ENCODE results near the gene RNFT1.

DNA sequence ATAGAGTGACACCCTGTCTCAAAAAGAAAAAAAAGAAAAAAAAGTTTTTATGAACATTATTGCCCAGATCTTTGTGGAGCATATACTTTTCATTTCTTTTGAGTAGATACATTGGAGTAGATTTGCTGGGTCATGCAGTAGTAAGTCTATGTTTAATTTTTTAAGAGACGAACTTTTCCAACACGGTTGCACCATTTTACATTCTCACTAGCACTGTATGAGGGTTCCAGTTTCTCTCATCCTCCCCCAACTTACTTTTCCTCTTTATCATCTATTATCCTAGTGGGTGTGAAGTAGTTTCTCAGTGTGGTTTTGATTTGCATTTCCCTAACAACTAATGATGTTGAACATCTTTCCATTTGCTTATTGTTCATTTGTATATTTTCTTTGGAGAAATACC lies 61.1 kb downstream of the RNFT1 start:
- no peak for TF ChIP-seq EZH2 (IDR thresholded peaks at IDR 0.05; ENCODE audit: insufficient read depth, low read length)
- TF ChIP-seq, protein P1, sequence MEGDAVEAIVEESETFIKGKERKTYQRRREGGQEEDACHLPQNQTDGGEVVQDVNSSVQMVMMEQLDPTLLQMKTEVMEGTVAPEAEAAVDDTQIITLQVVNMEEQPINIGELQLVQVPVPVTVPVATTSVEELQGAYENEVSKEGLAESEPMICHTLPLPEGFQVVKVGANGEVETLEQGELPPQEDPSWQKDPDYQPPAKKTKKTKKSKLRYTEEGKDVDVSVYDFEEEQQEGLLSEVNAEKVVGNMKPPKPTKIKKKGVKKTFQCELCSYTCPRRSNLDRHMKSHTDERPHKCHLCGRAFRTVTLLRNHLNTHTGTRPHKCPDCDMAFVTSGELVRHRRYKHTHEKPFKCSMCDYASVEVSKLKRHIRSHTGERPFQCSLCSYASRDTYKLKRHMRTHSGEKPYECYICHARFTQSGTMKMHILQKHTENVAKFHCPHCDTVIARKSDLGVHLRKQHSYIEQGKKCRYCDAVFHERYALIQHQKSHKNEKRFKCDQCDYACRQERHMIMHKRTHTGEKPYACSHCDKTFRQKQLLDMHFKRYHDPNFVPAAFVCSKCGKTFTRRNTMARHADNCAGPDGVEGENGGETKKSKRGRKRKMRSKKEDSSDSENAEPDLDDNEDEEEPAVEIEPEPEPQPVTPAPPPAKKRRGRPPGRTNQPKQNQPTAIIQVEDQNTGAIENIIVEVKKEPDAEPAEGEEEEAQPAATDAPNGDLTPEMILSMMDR (IDR thresholded peaks at IDR 0.05; ENCODE audit: insufficient read depth, low read depth, low read length), result no peak
